MV-4-11 (cell line): ENCODE measurements around the gene WWP2.
A peak's percentile ranks its signal among the peaks of the same experiment; 100 is the strongest.
"Not testable (repeated sequence)": the region's sequence is repeated elsewhere in the genome, so short reads cannot be mapped to it uniquely, and the experiment has no call there.

Source experiments
- DNase-seq: peaks from one replicate; lab custom pipeline; 2025; lab: John Stamatoyannopoulos, UW

Gene WWP2

GRCh38 chr16:69796285-69797118 is 34.4 kb downstream of the WWP2 start:
- peak; percentile 20 for DNase-seq

GRCh38 chr16:69798466-69798865 is 36.3 kb downstream of the WWP2 start:
- DNase-seq: no peak

GRCh38 chr16:69799611-69800031 is 37.5 kb downstream of the WWP2 start:
- no peak for DNase-seq

- DNase-seq: no peak
These were observed 42.2 kb downstream of the WWP2 start for GRCh38 chr16:69804297-69804696.

- DNase-seq: not testable (repeated sequence)
These were observed 44.6 kb downstream of the WWP2 start for GRCh38 chr16:69806776-69807175.

GRCh38 chr16:69812688-69813014 is 50.5 kb downstream of the WWP2 start:
- no peak for DNase-seq

GRCh38 chr16:69814078-69814477 is 51.9 kb downstream of the WWP2 start:
- no peak for DNase-seq

GRCh38 chr16:69814561-69814960 is 52.4 kb downstream of the WWP2 start:
- no peak for DNase-seq

- DNase-seq: not testable (repeated sequence)
These were observed 53.2 kb downstream of the WWP2 start for GRCh38 chr16:69815216-69815883.

- DNase-seq: no peak
These were observed 54.9 kb downstream of the WWP2 start for GRCh38 chr16:69816996-69817395.

- no peak for DNase-seq
These were observed 56.9 kb downstream of the WWP2 start for GRCh38 chr16:69818891-69819545.

- no peak for DNase-seq
These were observed 58.9 kb downstream of the WWP2 start for GRCh38 chr16:69820926-69821541.

GRCh38 chr16:69821844-69822173 is 59.7 kb downstream of the WWP2 start:
- DNase-seq: no peak

GRCh38 chr16:69822174-69822935 is 60.2 kb downstream of the WWP2 start:
- no peak for DNase-seq

GRCh38 chr16:69823831-69824563 is 61.9 kb downstream of the WWP2 start:
- DNase-seq: no peak

- DNase-seq: not testable (repeated sequence)
These were observed 62.5 kb downstream of the WWP2 start for GRCh38 chr16:69824564-69825142.

GRCh38 chr16:69827524-69827923 is 65.4 kb downstream of the WWP2 start:
- DNase-seq: no peak

GRCh38 chr16:69829338-69829737 is 67.2 kb downstream of the WWP2 start:
- no peak for DNase-seq

- no peak for DNase-seq
These were observed 68.0 kb downstream of the WWP2 start for GRCh38 chr16:69830146-69830533.

GRCh38 chr16:69830534-69831211 is 68.5 kb downstream of the WWP2 start:
- DNase-seq: no peak
